ENCODE measurements around the gene KCNH2.

- TF ChIP-seq CTCF (IDR thresholded peaks at IDR 0.05) (no peak), POLR2A (IDR thresholded peaks at IDR 0.05; ENCODE audit: low read depth) (no peak)
Measured at GRCh38 chr7:151003572-151003971, 25.5 kb upstream of the KCNH2 start.
